DMS153 treated with DMSO at 0.1 percent for 48 hours (cell line): ENCODE measurements around the gene YAP1.
A peak's percentile ranks its signal among the peaks of the same experiment; 100 is the strongest.
"Not testable (repeated sequence)": the region's sequence is repeated elsewhere in the genome, so short reads cannot be mapped to it uniquely, and the experiment has no call there.

ENCODE experiments used
- DNase-seq: peaks from one replicate; lab custom pipeline; 2025; ENCODE audit not compliant: unreplicated experiment; lab: John Stamatoyannopoulos, UW

YAP1 gene

GRCh38 chr11:102196816-102197215 is 86.6 kb downstream of the YAP1 start:
- no peak for DNase-seq

- DNase-seq: no peak
Measured at GRCh38 chr11:102197670-102198139, 87.5 kb downstream of the YAP1 start.

GRCh38 chr11:102199673-102200072 is 89.4 kb downstream of the YAP1 start:
- no peak for DNase-seq

DNA sequence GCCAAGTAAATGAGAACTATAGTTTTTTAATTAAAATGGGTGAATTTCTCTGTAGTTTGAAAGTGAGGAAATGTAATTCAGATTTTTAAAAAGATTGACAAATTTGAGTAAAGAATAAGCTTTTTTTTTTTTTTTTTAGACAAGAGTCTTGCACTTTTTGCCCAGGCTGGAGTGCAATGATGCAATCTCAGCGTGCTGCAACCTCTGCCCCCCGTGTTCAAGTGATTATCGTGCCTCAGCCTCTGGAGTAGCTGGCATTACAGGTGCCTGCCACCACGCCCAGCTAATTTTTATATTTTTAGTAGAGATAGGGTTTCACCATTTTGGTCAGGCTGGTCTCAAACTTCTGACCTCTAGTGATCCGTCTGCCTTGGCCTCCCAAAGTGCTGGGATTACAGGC is 90.1 kb downstream of the YAP1 start:
- DNase-seq: not testable (repeated sequence)

GRCh38 chr11:102201776-102202175 is 91.5 kb downstream of the YAP1 start:
- DNase-seq: no peak

- no peak for DNase-seq
Measured at GRCh38 chr11:102202972-102203371, 92.7 kb downstream of the YAP1 start.

- DNase-seq: no peak
Measured at GRCh38 chr11:102204174-102204573, 93.9 kb downstream of the YAP1 start.

- no peak for DNase-seq
Measured at GRCh38 chr11:102205805-102206204, 95.6 kb downstream of the YAP1 start.

DNA sequence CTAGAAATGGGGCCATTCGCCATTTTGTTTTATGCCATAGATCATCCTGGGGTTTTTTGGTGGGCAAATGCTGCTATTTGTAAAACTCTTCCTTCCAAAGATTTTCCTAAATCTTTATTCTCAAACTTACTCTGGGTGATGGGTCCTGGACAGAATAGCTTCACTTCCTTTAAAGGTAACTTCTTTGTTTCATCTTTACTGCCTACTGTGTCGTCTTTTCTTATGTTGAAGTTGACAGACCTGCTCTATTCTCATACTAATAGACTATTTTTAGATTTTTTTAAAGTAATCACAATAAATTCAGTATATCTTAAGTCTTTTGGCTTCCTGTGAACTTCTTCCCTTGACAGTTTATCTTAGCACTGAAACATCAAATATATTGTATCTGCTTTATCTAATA is 98.6 kb downstream of the YAP1 start:
- DNase-seq: no peak

DNA sequence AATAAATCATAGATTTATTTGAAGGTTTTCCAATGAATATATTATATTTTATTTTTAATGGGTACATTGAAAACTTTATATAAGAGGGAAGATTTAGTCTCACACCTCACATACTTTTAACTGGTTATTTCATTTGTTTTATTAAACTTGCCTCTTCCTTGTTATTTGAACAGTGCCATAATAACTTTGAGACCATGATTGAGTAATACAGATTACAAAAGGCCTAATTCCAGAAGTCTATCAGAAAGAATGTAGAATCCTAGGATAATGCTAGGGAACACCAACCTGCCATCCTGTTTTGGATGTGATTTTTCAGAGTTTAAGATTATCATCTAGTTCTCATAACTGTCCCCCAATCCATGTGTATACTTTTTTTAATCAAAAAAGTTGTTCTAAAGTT is 104.4 kb downstream of the YAP1 start:
- no peak for DNase-seq

DNA sequence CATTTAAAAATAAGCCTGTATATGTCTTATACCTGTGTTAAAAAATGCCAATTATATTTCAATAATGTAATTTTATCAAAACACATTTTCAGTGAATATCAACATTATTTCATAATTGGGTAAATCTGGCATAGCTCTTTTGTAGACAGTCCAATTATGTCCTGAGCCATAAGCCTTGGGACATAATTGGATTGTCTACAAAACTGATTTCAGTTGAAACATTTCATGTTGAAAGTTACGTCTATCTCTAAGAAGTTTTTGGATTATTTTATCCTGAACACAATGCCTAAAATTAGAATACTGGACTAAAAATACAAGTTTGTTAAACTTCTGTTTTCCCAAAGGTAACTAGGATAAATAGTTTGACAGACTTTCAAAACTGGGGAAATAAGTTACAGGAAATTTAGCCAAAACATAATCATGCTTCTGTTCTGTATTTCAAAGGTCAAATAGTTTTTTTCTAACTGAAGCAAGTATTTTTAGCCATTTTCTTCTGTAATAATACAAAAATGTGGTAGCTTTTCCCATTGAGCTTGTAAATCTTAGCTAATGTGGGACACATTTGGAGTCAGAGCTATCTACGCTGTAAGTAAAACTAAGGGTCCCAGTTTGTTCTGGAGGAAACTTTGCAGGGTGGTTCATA is 106.3 kb downstream of the YAP1 start:
- no peak for DNase-seq

DNA sequence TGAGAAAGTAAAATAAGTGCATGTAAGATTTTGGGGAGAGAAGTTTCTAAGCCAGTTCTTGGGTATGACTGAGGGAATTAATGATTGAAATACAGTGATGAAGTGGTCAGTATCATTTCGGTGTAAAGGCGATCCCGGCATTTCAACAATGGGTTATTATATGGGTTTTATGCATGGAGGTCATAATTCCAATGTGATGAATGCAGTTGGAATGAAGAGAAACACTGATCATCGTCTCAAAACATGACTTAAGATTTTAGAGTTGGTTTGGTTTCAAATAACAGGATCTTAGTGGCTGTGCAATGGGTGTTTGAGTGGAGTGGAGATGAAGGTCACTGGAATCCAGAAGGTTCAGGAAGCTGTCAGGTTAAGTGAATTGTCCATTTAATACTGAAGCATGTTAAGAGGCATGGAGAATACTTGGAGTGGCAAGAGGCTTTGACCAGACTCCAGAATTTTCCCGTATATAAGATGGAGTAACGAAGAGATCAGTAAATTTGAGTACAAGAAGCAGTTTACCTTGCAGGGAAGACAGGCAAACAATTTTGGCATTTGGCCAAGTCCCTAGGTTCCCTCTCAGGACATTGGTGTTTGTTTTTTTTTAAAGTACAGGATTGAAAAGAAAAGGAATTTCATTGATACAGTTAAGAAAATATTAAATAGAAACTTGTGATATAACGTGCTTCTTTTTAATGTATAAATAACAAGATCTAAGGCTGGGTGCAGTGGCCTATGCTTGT is 110.7 kb downstream of the YAP1 start:
- no peak for DNase-seq

DNA sequence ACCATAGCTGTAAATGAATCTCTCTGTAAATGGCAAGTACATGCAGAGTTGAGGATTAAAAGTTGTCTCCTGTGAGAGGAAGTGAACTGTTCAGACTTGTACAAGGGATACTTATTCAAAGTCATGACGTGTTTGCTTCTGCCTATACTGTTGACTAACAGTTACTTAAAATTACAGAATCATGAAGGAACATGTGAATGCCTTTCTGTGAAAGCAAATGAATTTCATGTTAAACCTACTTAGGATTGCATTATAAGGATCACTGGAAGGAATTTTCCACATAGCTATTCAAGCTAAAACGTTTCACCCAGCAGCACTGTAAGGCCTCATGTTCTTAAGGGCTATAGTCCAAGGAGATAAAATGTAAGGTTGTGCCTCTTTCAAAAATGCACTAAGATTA is 113.6 kb downstream of the YAP1 start:
- DNase-seq: no peak

DNA sequence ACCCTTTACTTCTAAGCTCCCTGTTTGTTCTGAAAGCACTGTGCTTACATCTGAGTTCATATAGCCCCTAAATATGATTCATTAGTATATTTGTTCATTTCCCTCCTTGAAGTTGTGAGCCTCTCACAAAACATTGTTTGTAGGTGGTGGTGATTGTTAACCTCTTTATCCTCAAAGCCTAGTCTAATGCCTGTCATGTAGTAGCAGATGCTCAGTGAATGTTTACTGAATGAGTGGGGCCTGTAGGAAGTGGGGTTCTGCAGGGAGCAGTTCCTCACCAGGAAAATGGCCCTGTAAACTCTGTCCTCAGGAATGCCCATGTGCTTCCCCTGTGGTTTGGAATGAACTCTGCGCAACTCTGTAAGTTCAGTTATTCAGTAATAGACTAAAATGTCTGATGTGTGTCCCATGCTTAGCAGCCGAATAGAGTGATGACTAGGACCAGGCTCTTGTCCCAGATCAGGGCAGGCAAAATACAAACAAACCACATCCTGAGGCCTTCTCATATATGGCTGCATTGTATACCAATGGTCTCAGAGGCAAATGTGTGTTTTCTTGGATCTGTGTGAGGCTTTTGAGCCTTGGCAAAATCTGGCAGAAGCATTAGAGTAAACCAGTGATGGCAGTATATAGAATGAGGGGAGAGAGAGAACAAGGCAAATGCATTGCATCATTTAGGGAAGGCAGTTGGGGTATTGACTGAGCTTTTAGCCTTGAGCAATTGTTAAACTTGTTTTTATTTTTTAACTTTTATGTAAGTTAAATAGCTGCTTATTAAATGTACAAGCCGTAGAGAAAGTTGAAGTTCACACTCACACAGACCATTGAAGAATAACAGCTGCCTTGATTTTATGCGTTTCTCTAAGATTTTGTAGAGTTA is 115.7 kb downstream of the YAP1 start:
- no peak for DNase-seq

DNA sequence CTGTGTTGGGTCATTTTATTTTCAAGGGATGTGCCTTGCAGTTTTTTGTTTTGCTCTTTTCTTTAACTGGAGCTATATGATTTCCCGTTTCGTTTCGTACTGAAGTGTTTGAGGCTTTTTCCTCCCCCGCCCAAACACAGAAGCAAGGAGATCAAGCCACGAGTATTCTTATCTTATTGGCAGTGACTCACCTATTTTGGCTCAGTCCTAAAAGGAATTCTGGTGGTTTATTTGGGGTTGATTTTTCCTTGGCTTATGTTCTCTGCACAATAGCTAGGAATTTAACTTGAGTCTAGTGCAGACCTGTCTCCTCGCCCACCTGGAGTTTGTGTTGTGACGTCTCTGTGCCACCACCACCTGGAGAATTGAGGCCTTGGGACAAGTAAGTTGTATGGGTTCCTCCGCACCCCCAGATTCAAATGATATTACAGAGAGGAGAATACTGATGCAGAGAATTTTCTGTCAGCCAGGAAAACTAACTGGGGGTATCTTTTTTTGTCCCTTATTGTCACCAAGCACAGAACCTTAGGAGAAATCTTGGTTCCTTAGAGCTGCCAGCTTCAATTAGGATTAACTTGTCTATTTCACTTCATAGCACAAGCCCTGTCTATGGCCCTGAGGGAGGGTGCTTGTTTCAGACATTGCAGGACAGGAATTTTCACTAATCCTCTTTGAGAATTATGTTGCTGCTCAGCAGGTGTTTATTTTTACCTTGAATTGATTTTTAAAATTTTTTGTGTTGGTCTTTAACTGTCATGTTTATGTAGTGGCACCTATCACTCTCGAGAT is 116.6 kb downstream of the YAP1 start:
- DNase-seq: no peak

DNA sequence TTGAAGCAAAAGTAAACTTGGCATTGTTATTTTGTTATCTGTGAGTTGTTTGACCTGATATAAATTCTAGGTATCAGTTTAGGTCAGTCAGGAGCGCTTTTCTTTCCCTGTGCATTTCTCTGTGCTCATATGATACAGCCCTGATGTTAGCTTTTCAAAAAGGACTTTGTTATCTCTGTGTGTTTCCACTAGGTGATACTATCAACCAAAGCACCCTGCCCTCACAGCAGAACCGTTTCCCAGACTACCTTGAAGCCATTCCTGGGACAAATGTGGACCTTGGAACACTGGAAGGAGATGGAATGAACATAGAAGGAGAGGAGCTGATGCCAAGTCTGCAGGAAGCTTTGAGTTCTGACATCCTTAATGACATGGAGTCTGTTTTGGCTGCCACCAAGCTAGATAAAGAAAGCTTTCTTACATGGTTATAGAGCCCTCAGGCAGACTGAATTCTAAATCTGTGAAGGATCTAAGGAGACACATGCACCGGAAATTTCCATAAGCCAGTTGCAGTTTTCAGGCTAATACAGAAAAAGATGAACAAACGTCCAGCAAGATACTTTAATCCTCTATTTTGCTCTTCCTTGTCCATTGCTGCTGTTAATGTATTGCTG is 119.4 kb downstream of the YAP1 start:
- peak; percentile 12 for DNase-seq

DNA sequence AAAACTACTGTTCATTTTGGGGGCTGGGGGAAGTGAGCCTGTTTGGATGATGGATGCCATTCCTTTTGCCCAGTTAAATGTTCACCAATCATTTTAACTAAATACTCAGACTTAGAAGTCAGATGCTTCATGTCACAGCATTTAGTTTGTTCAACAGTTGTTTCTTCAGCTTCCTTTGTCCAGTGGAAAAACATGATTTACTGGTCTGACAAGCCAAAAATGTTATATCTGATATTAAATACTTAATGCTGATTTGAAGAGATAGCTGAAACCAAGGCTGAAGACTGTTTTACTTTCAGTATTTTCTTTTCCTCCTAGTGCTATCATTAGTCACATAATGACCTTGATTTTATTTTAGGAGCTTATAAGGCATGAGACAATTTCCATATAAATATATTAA is 119.9 kb downstream of the YAP1 start:
- no peak for DNase-seq

GRCh38 chr11:102230911-102231310 is 120.7 kb downstream of the YAP1 start:
- no peak for DNase-seq

GRCh38 chr11:102234779-102235439 is 124.7 kb downstream of the YAP1 start:
- no peak for DNase-seq
